IMR-90 (cell line): Measurements from ENCODE around the gene MPI. TPM values are rescaled to one million over a fixed set of nuclear protein-coding genes. Genes with fewer than 3 reads are reported as not detected.

Source experiments
- ATAC-seq: fragments of 200-7000 bp; cut with Tn5 transposase; 2 replicates; pipeline ENCODE4 v1.9.1; 2020; ENCODE audit warnings: low read depth, mild to moderate bottlenecking, moderate library complexity
- BruUV-seq: library from RNA; stranded (reverse); fragments of 400-500 nt; replicated peaks from 2 replicates; lab custom pipeline; 2021; lab: Mats Ljungman, UMichigan
- CTCF ChIA-PET: fragments of 300-600 bp; formaldehyde crosslinking; extraction: SDS; loops from one replicate; lab custom pipeline; 2021; ENCODE audit warnings: antibody characterized with exemption; lab: Yijun Ruan, JAX
- POLR2A ChIA-PET: fragments of 300-600 bp; sonication (Branson Sonifier 250); formaldehyde crosslinking; loops from one replicate; lab custom pipeline; 2022; ENCODE audit warnings: antibody characterized with exemption; ENCODE audit not compliant: unreplicated experiment; lab: Charles Lee
- DNase-seq: peaks from one replicate; pipeline ENCODE4 v3.0.0; 2013
- H2AFZ ChIP-seq: replicated peaks from 2 replicates; pipeline ENCODE3; 2013; ENCODE audit warnings: low read length, mild to moderate bottlenecking; ENCODE audit not compliant: poor library complexity
- H2AK5ac ChIP-seq: 2 replicates; pipeline ENCODE4 v1.6.1; 2013; ENCODE audit warnings: low read depth, low read length, inconsistent platforms
- H2AK9ac ChIP-seq: replicated peaks from 2 replicates; pipeline ENCODE3; 2013; ENCODE audit warnings: mild to moderate bottlenecking, low read depth, low read length, moderate library complexity; ENCODE audit not compliant: poor library complexity
- H2BK120ac ChIP-seq: 2 replicates; pipeline ENCODE4 v1.6.1; 2013; ENCODE audit warnings: low read depth, low read length, inconsistent platforms
- H2BK15ac ChIP-seq: 3 replicates; pipeline ENCODE4 v1.6.1; 2013; ENCODE audit warnings: low read depth, low read length, inconsistent platforms
- H2BK20ac ChIP-seq: 2 replicates; pipeline ENCODE4 v1.6.1; 2013; ENCODE audit warnings: low read depth, mild to moderate bottlenecking, inconsistent platforms, low read length, moderate library complexity
- H2BK5ac ChIP-seq: 2 replicates; pipeline ENCODE4 v1.6.1; 2013; ENCODE audit warnings: mild to moderate bottlenecking, low read depth, low read length, inconsistent platforms; ENCODE audit not compliant: poor library complexity, severe bottlenecking
- H3K14ac ChIP-seq: replicated peaks from 2 replicates; pipeline ENCODE4 v1.6.1; 2013; ENCODE audit warnings: low read depth, low read length, inconsistent platforms
- H3K18ac ChIP-seq: 2 replicates; pipeline ENCODE4 v1.6.1; 2013; ENCODE audit warnings: low read depth, low read length, control low read depth
- H3K23ac ChIP-seq: 2 replicates; pipeline ENCODE4 v1.6.1; 2013; ENCODE audit warnings: low read depth, low read length, inconsistent platforms
- H3K27ac ChIP-seq: 2 replicates; pipeline ENCODE4 v1.5.1; 2013; ENCODE audit warnings: mild to moderate bottlenecking, control low read depth, low read length; ENCODE audit not compliant: insufficient read depth
- H3K27me3 ChIP-seq: 2 replicates; pipeline ENCODE4 v1.6.1; 2013; ENCODE audit warnings: low read length; ENCODE audit not compliant: control insufficient read depth, insufficient read depth
- H3K36me3 ChIP-seq: 2 replicates; pipeline ENCODE4 v1.6.1; 2013; ENCODE audit warnings: low read length, mixed read lengths; ENCODE audit not compliant: control insufficient read depth, insufficient read depth
- H3K4ac ChIP-seq: 2 replicates; pipeline ENCODE4 v1.6.1; 2013; ENCODE audit warnings: low read depth, low read length, inconsistent platforms
- H3K4me1 ChIP-seq: 2 replicates; pipeline ENCODE4 v1.6.1; 2013; ENCODE audit warnings: low read length, mixed read lengths; ENCODE audit not compliant: control insufficient read depth, insufficient read depth
- H3K4me2 ChIP-seq: 2 replicates; pipeline ENCODE4 v1.6.1; 2013; ENCODE audit warnings: low read depth, mild to moderate bottlenecking, control low read depth, low read length, moderate library complexity
- H3K4me3 ChIP-seq: 2 replicates; pipeline ENCODE4 v1.5.1; 2013; ENCODE audit warnings: low read depth, mild to moderate bottlenecking, control low read depth, low read length, moderate library complexity; ENCODE audit not compliant: insufficient read depth
- H3K56ac ChIP-seq: 2 replicates; pipeline ENCODE4 v1.6.1; 2013; ENCODE audit warnings: low read length, inconsistent platforms; ENCODE audit not compliant: insufficient read depth; ENCODE audit errors: extremely low read depth
- H3K79me1 ChIP-seq, 2 experiments: 2 replicates each; pipeline ENCODE4 v1.6.1; 2013; ENCODE audit warnings: low read length in 2 of 2, inconsistent platforms in 1 of 2, low read depth in 1 of 2
- H3K9ac ChIP-seq: 2 replicates; pipeline ENCODE4 v1.6.1; 2013; ENCODE audit warnings: low read depth, low read length, control low read depth
- H3K9me1 ChIP-seq: 2 replicates; pipeline ENCODE4 v1.6.1; 2013; ENCODE audit warnings: low read length, inconsistent platforms; ENCODE audit not compliant: insufficient read depth
- H3K9me3 ChIP-seq: 2 replicates; pipeline ENCODE4 v1.6.1; 2013; ENCODE audit warnings: low read length; ENCODE audit not compliant: control insufficient read depth, insufficient read depth
- H4K20me1 ChIP-seq: 2 replicates; pipeline ENCODE4 v1.6.1; 2013; ENCODE audit warnings: low read length, inconsistent platforms; ENCODE audit not compliant: insufficient read depth
- H4K5ac ChIP-seq: 2 replicates; pipeline ENCODE4 v1.6.1; 2013; ENCODE audit warnings: mild to moderate bottlenecking, low read depth, low read length, control low read depth
- H4K8ac ChIP-seq, 2 experiments: 2 replicates each; pipeline ENCODE4 v1.6.1; 2013; ENCODE audit warnings: low read depth in 2 of 2, low read length in 2 of 2, control low read depth in 1 of 2, inconsistent platforms in 1 of 2
- H4K91ac ChIP-seq: 2 replicates; pipeline ENCODE4 v1.6.1; 2013; ENCODE audit warnings: low read depth, low read length, inconsistent platforms; ENCODE audit not compliant: insufficient read depth
- CEBPB ChIP-seq: IDR thresholded peaks from 2 replicates; pipeline ENCODE4 v1.6.1; 2012; ENCODE audit warnings: low read depth, low read length, improper control_type of control experiment
- FOS ChIP-seq: fragments of 150-350 bp; IDR thresholded peaks from 2 replicates; pipeline ENCODE4 v1.6.1; 2016; ENCODE audit warnings: low read depth, low read length
- MAFK ChIP-seq: IDR thresholded peaks from 2 replicates; pipeline ENCODE4 v1.6.1; 2012; ENCODE audit warnings: low read depth, low read length, improper control_type of control experiment
- MAZ ChIP-seq: IDR thresholded peaks from 2 replicates; pipeline ENCODE4 v1.6.1; 2012; ENCODE audit warnings: low read depth, mild to moderate bottlenecking, low read length, improper control_type of control experiment, moderate library complexity, borderline replicate concordance
- MXI1 ChIP-seq: IDR thresholded peaks from 2 replicates; pipeline ENCODE4 v1.6.1; 2012; ENCODE audit warnings: low read depth, mild to moderate bottlenecking, low read length, moderate library complexity, borderline replicate concordance
- NFE2L2 ChIP-seq: fragments of 150-350 bp; IDR thresholded peaks from 2 replicates; pipeline ENCODE4 v1.6.1; 2016; ENCODE audit warnings: low read depth, mild to moderate bottlenecking, low read length
- POLR2A ChIP-seq: IDR thresholded peaks from 2 replicates; pipeline ENCODE4 v1.6.1; 2012; ENCODE audit warnings: mild to moderate bottlenecking, low read depth, low read length
- RCOR1 ChIP-seq: IDR thresholded peaks from 2 replicates; pipeline ENCODE4 v1.6.1; 2012; ENCODE audit warnings: mild to moderate bottlenecking, low read length, improper control_type of control experiment; ENCODE audit not compliant: insufficient replicate concordance
- RFX5 ChIP-seq: IDR thresholded peaks from 2 replicates; pipeline ENCODE4 v1.8.0; 2012; ENCODE audit warnings: low read depth, mild to moderate bottlenecking, low read length, moderate library complexity
- SMC3 ChIP-seq: fragments of 150-350 bp; IDR thresholded peaks from 2 replicates; pipeline ENCODE4 v1.6.1; 2016; ENCODE audit warnings: low read depth, mild to moderate bottlenecking, antibody characterized with exemption, low read length, moderate library complexity
- WGBS, 2 experiments: methylation state at CpG; one replicate each; pipeline versions ENCODE4 v1.1.5 to v1.1.7; 2013; ENCODE audit warnings: missing lambda C conversion rate in 2 of 2; ENCODE audit not compliant: insufficient read length in 1 of 2; ENCODE audit errors: extremely low coverage in 2 of 2; 5-methylcytosine and 5-hydroxymethylcytosine counted together
- dilution Hi-C: fragments of 300-500 bp; cut with HindIII; formaldehyde crosslinking; loops from one replicate; pipeline ENCODE4 v1.14.3; 2018; ENCODE audit warnings: low sequenced_read_pairs; ENCODE audit not compliant: unreplicated experiment
- in situ Hi-C: fragments of 300-500 bp; cut with MboI; formaldehyde crosslinking; loops from 3 replicates; pipeline ENCODE4 v1.14.3; 2019; ENCODE audit warnings: low sequenced_read_pairs, inconsistent platforms, mixed read lengths
- intact Hi-C: fragments of 100-400 bp; cut with micrococcal nuclease; formaldehyde crosslinking; loops from 2 replicates; pipeline ENCODE4 v1.10.0; 2022
- polyA plus RNA-seq, 3 experiments: library from polyadenylated mRNA; depleted of rRNA; stranded (reverse); fragments of >200 nt; gene quantifications; 2 replicates each; pipeline ENCODE4 v1.2.3, GENCODE V29; 2012; ENCODE audit warnings: low replicate concordance in 1 of 3
- total RNA-seq: library from RNA; depleted of rRNA; stranded (reverse); fragments of >200 nt; gene quantifications from 2 replicates; pipeline ENCODE4 v1.2.3, GENCODE V29; 2012
- TF ChIP-seq, protein P1 (sequence below): fragments of 150-350 bp; IDR thresholded peaks from 2 replicates; pipeline ENCODE4 v1.6.1; 2017; ENCODE audit warnings: mild to moderate bottlenecking, antibody characterized with exemption, low read length, low read depth

The MPI gene
- total and polyA plus RNA-seq, 2 of the 4 experiments (the other 2 are of a cell fraction) = 80.1 to 91.8 TPM

DNA sequence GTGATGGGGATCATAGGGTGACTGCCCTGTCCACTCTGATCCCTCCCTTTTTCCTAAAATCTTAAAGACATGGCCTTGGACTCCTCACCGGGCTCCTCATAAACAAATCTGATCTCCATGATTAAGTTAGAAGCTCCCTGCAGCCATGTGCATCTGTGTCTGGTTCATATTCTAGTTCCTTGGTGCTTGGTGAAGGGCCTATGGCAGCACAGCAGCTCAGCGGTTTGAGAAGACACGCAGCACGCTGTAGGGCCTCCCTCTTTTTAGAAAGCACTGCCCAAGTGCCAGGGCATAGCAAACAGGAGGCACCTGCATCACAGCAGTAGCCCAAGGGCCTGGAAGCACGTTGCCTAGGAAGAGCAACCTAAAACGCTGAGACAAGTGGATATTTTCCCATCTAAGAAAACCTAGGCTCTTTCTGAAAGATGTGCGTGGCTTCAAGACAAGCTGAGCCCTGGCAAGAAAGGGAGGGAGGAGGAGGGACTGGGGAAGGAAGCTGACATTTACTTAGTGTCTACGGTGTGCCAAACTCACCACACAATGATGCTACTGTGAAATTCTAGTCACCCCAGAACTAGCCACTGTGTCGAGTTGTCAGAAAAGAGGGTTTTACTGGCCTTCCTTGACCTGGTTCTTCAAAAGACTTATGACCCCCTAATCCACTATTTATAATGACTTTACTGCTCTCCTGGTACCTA is 32.0 kb upstream of the MPI start:
- H4K91ac ChIP-seq = no peak overlapping the region
- CTCF ChIA-PET = interaction anchor here (1.5 kb wide), 1 partner anchor 44 kb away, joined by 5 read pairs; no protein-coding TSS in a partner anchor
- H3K4me3 ChIP-seq = no peak overlapping the region
- H2AK9ac ChIP-seq = peak overlapping the region; percentile 57
- no peak overlapping the region for H2BK120ac ChIP-seq
- no peak overlapping the region for H3K9ac ChIP-seq
- no peak overlapping the region for H2AFZ ChIP-seq
- no peak overlapping the region for H4K5ac ChIP-seq
- H3K79me1 ChIP-seq = peaks cover 23 to 63% of the 10 kb centered on the region in 2 experiments
- no peak overlapping the region for H2BK5ac ChIP-seq
- no peaks in the 10 kb centered on the region for H3K9me3 ChIP-seq
- H3K4me2 ChIP-seq = no peak overlapping the region
- no peak overlapping the region for H3K14ac ChIP-seq
- dilution Hi-C loops = no loop called here
- in situ Hi-C loops = no loop called here
- TF ChIP-seq MXI1 (no peak), POLR2A (no peak), CEBPB (no peak), FOS (no peak), RCOR1 (no peak), MAFK (no peak), RFX5 (no peak), NFE2L2 (no peak), MAZ (no peak), SMC3 (no peak)
- TF ChIP-seq, protein P1, sequence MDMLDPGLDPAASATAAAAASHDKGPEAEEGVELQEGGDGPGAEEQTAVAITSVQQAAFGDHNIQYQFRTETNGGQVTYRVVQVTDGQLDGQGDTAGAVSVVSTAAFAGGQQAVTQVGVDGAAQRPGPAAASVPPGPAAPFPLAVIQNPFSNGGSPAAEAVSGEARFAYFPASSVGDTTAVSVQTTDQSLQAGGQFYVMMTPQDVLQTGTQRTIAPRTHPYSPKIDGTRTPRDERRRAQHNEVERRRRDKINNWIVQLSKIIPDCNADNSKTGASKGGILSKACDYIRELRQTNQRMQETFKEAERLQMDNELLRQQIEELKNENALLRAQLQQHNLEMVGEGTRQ = no peak
- H2BK20ac ChIP-seq = no peak overlapping the region
- intact Hi-C loops = no loop called here
- H3K4me1 ChIP-seq = no peaks in the 10 kb centered on the region
- H2BK15ac ChIP-seq = no peak overlapping the region
- no peak overlapping the region for H2AK5ac ChIP-seq
- POLR2A ChIA-PET = no interaction called here
- 95% methylated on average over 4 of the region's 9 CpGs; no CpG with 5 or more reads in 1 of the 2 experiments for WGBS, 2 experiments
- no peak overlapping the region for H4K8ac ChIP-seq
- peaks cover 21% of the 10 kb centered on the region for H3K36me3 ChIP-seq
- H4K20me1 ChIP-seq = peaks cover 59% of the 10 kb centered on the region
- no peak overlapping the region for H3K56ac ChIP-seq
- no peak overlapping the region for H3K23ac ChIP-seq
- no peaks in the 10 kb centered on the region for H3K27me3 ChIP-seq
- no TSS peak for BruUV-seq
- H3K4ac ChIP-seq = no peak overlapping the region
- no peak overlapping the region for H3K27ac ChIP-seq
- DNase-seq (no peak), ATAC-seq (no peak)
- peaks cover 10% of the 10 kb centered on the region; the same call in 1 of the 2 replicates for H3K9me1 ChIP-seq
- no peak overlapping the region for H3K18ac ChIP-seq
